SK-N-SH (cell line): ENCODE data around the gene APBA2. TPM values are rescaled to one million over a fixed set of nuclear protein-coding genes. Genes with fewer than 3 reads are reported as not detected.

ENCODE experiments used
- CTCF ChIA-PET: fragments of 300-600, 350-600 bp; formaldehyde crosslinking; extraction: SDS; loops from one replicate; lab custom pipeline; 2021; lab: Yijun Ruan, JAX
- POLR2A ChIA-PET: fragments of 350-600 bp; sonication (Branson Sonifier 250); formaldehyde crosslinking; extraction: SDS; loops from one replicate; lab custom pipeline; 2020; ENCODE audit warnings: antibody characterized with exemption, inconsistent platforms; lab: Yijun Ruan, JAX
- DNase-seq: peaks from one replicate; pipeline ENCODE4 v3.0.0; 2012
- H2AFZ ChIP-seq: fragments of 200-600 bp; sonication (generic); 2 replicates; pipeline ENCODE4 v1.8.1; 2016; ENCODE audit warnings: antibody characterized with exemption, mild to moderate bottlenecking, low read depth
- H3F3A ChIP-seq: fragments of 200-600 bp; sonication (generic); replicated peaks from 2 replicates; pipeline ENCODE3; 2016; ENCODE audit warnings: antibody characterized with exemption, mild to moderate bottlenecking; ENCODE audit not compliant: insufficient read depth
- H3K27ac ChIP-seq, 2 experiments: fragments of 200-500 bp in 1 of 2; fragments of 200-600 bp in 1 of 2; sonication (Bioruptor generic) in 1 of 2; sonication (generic), shearing (Covaris generic) in 1 of 2; 2 replicates each; pipeline versions ENCODE4 v1.5.1 to v1.6.1; 2014 to 2016; ENCODE audit warnings: low read depth in 2 of 2, inconsistent platforms in 1 of 2, low read length in 1 of 2, mild to moderate bottlenecking in 1 of 2, mixed read lengths in 1 of 2
- H3K27me3 ChIP-seq: fragments of 200-600 bp; sonication (generic), shearing (Covaris generic); 2 replicates; pipeline ENCODE4 v1.6.1; 2016; ENCODE audit warnings: mixed run types; ENCODE audit not compliant: insufficient read depth
- H3K36me3 ChIP-seq, 2 experiments: fragments of 200-500 bp in 1 of 2; fragments of 200-600 bp in 1 of 2; sonication (Bioruptor generic) in 1 of 2; sonication (generic) in 1 of 2; replicated peaks in 1 of 2; 2 replicates each; pipeline versions ENCODE3 to v1.5.1; 2014 to 2016; ENCODE audit warnings: low read length in 1 of 2, mild to moderate bottlenecking in 1 of 2; ENCODE audit not compliant: insufficient read depth in 2 of 2, control insufficient read depth in 1 of 2
- H3K4me1 ChIP-seq, 2 experiments: fragments of 200-500 bp in 1 of 2; fragments of 200-600 bp in 1 of 2; sonication (Bioruptor generic) in 1 of 2; sonication (generic), shearing (Covaris generic) in 1 of 2; 2 replicates each; pipeline versions ENCODE4 v1.5.1 to v1.6.1; 2014 to 2016; ENCODE audit warnings: low read depth in 1 of 2, low read length in 1 of 2, mixed run types in 1 of 2; ENCODE audit not compliant: insufficient read depth in 2 of 2, control insufficient read depth in 1 of 2
- H3K4me2 ChIP-seq: fragments of 200-600 bp; sonication (generic), shearing (Covaris generic); 2 replicates; pipeline ENCODE4 v1.6.1; 2017; ENCODE audit warnings: mixed run types
- H3K4me3 ChIP-seq, 2 experiments: fragments of 200-500 bp in 1 of 2; fragments of 200-600 bp in 1 of 2; sonication (Bioruptor generic) in 1 of 2; sonication (generic), shearing (Covaris generic) in 1 of 2; 2 replicates each; pipeline versions ENCODE4 v1.5.1 to v1.8.1; 2014 to 2016; ENCODE audit warnings: low read depth in 2 of 2, inconsistent platforms in 1 of 2, low read length in 1 of 2, mild to moderate bottlenecking in 1 of 2, mixed read lengths in 1 of 2, moderate library complexity in 1 of 2
- H3K79me2 ChIP-seq: fragments of 200-600 bp; sonication (generic); 2 replicates; pipeline ENCODE4 v1.8.1; 2017; ENCODE audit warnings: mild to moderate bottlenecking; ENCODE audit not compliant: insufficient read depth
- H3K9ac ChIP-seq: fragments of 200-600 bp; sonication (generic); 2 replicates; pipeline ENCODE4 v1.6.1; 2017; ENCODE audit warnings: mixed run types
- H3K9me2 ChIP-seq: fragments of 200-600 bp; sonication (generic); 2 replicates; pipeline ENCODE4 v1.6.1; 2017; ENCODE audit warnings: mixed run types
- H3K9me3 ChIP-seq: fragments of 200-600 bp; sonication (generic); 2 replicates; pipeline ENCODE4 v1.6.1; 2017; ENCODE audit warnings: mixed run types, mild to moderate bottlenecking, moderate library complexity
- H4K20me1 ChIP-seq: fragments of 200-600 bp; sonication (generic); 2 replicates; pipeline ENCODE4 v1.6.1; 2017; ENCODE audit warnings: mild to moderate bottlenecking, mixed run types; ENCODE audit not compliant: insufficient read depth
- CHD2 ChIP-seq: fragments of 150-350 bp; IDR thresholded peaks from 2 replicates; pipeline ENCODE4 v1.6.1; 2018; ENCODE audit warnings: low read length; ENCODE audit not compliant: partially characterized antibody
- FOXJ3 ChIP-seq: sonication (generic); formaldehyde crosslinking; IDR thresholded peaks from 2 replicates; pipeline ENCODE4 v1.5.1; 2020; ENCODE audit warnings: mild to moderate bottlenecking, missing genetic modification reagents
- GATA2 ChIP-seq: sonication (generic); formaldehyde crosslinking; IDR thresholded peaks from 2 replicates; pipeline ENCODE4 v1.5.0; 2020; ENCODE audit warnings: mild to moderate bottlenecking, missing genetic modification reagents
- MXI1 ChIP-seq: IDR thresholded peaks from 2 replicates; pipeline ENCODE4 v1.6.1; 2012; ENCODE audit warnings: mild to moderate bottlenecking, low read depth, low read length, improper control_type of control experiment
- NFIC ChIP-seq: IDR thresholded peaks from 2 replicates; pipeline ENCODE4 v1.4.0; 2012; ENCODE audit warnings: borderline replicate concordance
- RAD21 ChIP-seq: IDR thresholded peaks from 2 replicates; pipeline ENCODE4 v1.6.1; 2012; ENCODE audit warnings: mild to moderate bottlenecking, low read length
- RXRA ChIP-seq: IDR thresholded peaks from 2 replicates; pipeline ENCODE4 v1.4.0; 2012; ENCODE audit warnings: low read depth, mild to moderate bottlenecking, borderline replicate concordance
- SIN3A ChIP-seq: IDR thresholded peaks from 2 replicates; pipeline ENCODE4 v1.6.1; 2012; ENCODE audit warnings: low read depth, mild to moderate bottlenecking, low read length, moderate library complexity, borderline replicate concordance
- TAF1 ChIP-seq: IDR thresholded peaks from 2 replicates; pipeline ENCODE4 v1.6.1; 2012; ENCODE audit warnings: low read depth, mild to moderate bottlenecking, low read length, moderate library complexity, borderline replicate concordance
- WGBS: methylation state at CpG from one replicate; pipeline ENCODE4 v1.1.6; 2017; ENCODE audit warnings: low lambda C conversion rate; 5-methylcytosine and 5-hydroxymethylcytosine counted together
- polyA plus RNA-seq, 3 experiments: library from polyadenylated mRNA; depleted of rRNA; stranded (reverse); fragments of >200 nt; gene quantifications; 2 replicates each; pipeline ENCODE4 v1.2.3, GENCODE V29; 2012
- TF ChIP-seq, protein P1 (sequence below): IDR thresholded peaks from 2 replicates; pipeline ENCODE4 v1.4.0; 2012; ENCODE audit warnings: low read depth
- TF ChIP-seq, protein P2 (sequence below): fragments of 150-350 bp; IDR thresholded peaks from 2 replicates; pipeline ENCODE4 v1.6.1; 2017; ENCODE audit warnings: antibody characterized with exemption, low read length, low read depth, borderline replicate concordance
- TF ChIP-seq, protein P3 (sequence below): IDR thresholded peaks from 2 replicates; pipeline ENCODE4 v1.4.0; 2012; ENCODE audit warnings: low read depth, borderline replicate concordance
- TF ChIP-seq, protein P4 (sequence below): IDR thresholded peaks from 2 replicates; pipeline ENCODE4 v1.6.1; 2012; ENCODE audit warnings: mild to moderate bottlenecking, low read depth, low read length, moderate library complexity

The APBA2 gene
- polyA plus RNA-seq, 1 of the 3 experiments (the other 2 are of a cell fraction) = 12.7 TPM

DNA sequence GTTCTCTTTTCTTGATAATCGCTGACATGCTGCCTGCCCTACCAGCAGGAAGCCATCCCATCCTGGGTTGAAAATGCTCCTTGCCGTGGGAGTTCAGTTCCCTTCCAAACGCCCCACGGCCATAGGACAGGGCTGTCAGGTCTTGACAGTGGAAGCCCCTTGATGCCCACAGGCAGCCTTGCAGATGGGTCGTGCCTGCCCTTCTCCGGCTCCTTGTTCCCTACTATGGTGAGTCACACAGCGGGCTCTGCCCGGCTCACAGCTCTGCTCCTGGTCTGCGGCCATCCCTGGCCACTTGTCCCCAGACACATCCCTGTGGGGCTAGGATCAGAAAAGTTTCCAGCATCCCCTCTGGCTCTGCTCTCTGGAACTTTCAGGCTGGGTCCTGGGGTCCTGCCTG, 6.2 kb upstream of the APBA2 start (continued):
- no peak for TF ChIP-seq SIN3A
- TF ChIP-seq GATA2 = no peak
- no peak for TF ChIP-seq MXI1
- TF ChIP-seq RAD21 = no peak
- no peak for TF ChIP-seq NFIC

DNA sequence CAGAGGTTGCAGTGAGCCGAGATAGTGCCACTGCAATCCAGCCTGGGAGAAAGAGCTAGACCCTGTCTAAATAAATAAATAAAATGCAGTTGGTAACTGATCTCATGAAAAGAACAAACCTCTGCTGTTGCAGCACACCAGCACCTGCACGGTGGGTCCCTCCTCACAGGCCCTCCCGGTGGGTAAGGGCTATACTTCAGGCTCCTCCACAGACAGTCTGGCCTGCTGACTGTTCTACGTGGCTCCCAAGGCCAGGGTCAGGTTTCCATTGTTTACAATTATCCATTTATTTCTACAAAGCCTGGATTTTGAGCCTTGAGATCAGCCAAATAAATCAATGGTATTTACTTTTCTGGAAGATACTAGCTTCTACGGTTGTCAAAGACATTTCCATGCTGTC, 5.1 kb upstream of the APBA2 start:
- H3K4me3 ChIP-seq = no peak overlapping the region
- no peaks in the 10 kb centered on the region for H3K9me2 ChIP-seq
- TF ChIP-seq TAF1 = no peak
- TF ChIP-seq, protein P1, sequence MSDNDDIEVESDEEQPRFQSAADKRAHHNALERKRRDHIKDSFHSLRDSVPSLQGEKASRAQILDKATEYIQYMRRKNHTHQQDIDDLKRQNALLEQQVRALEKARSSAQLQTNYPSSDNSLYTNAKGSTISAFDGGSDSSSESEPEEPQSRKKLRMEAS = no peak
- TF ChIP-seq, protein P2, sequence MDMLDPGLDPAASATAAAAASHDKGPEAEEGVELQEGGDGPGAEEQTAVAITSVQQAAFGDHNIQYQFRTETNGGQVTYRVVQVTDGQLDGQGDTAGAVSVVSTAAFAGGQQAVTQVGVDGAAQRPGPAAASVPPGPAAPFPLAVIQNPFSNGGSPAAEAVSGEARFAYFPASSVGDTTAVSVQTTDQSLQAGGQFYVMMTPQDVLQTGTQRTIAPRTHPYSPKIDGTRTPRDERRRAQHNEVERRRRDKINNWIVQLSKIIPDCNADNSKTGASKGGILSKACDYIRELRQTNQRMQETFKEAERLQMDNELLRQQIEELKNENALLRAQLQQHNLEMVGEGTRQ = no peak
- TF ChIP-seq FOXJ3 = no peak
- TF ChIP-seq, protein P3, sequence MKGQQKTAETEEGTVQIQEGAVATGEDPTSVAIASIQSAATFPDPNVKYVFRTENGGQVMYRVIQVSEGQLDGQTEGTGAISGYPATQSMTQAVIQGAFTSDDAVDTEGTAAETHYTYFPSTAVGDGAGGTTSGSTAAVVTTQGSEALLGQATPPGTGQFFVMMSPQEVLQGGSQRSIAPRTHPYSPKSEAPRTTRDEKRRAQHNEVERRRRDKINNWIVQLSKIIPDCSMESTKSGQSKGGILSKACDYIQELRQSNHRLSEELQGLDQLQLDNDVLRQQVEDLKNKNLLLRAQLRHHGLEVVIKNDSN = no peak
- TF ChIP-seq MXI1 = no peak
- TF ChIP-seq, protein P4, sequence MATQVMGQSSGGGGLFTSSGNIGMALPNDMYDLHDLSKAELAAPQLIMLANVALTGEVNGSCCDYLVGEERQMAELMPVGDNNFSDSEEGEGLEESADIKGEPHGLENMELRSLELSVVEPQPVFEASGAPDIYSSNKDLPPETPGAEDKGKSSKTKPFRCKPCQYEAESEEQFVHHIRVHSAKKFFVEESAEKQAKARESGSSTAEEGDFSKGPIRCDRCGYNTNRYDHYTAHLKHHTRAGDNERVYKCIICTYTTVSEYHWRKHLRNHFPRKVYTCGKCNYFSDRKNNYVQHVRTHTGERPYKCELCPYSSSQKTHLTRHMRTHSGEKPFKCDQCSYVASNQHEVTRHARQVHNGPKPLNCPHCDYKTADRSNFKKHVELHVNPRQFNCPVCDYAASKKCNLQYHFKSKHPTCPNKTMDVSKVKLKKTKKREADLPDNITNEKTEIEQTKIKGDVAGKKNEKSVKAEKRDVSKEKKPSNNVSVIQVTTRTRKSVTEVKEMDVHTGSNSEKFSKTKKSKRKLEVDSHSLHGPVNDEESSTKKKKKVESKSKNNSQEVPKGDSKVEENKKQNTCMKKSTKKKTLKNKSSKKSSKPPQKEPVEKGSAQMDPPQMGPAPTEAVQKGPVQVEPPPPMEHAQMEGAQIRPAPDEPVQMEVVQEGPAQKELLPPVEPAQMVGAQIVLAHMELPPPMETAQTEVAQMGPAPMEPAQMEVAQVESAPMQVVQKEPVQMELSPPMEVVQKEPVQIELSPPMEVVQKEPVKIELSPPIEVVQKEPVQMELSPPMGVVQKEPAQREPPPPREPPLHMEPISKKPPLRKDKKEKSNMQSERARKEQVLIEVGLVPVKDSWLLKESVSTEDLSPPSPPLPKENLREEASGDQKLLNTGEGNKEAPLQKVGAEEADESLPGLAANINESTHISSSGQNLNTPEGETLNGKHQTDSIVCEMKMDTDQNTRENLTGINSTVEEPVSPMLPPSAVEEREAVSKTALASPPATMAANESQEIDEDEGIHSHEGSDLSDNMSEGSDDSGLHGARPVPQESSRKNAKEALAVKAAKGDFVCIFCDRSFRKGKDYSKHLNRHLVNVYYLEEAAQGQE = no peak
- TF ChIP-seq CHD2 = no peak
- TF ChIP-seq RXRA = no peak
- TF ChIP-seq, all 33 proteins: peak for 0
- DNase-seq = no peak
- H4K20me1 ChIP-seq = no peaks in the 10 kb centered on the region
- H3K4me1 ChIP-seq = peaks cover 0 to 8% of the 10 kb centered on the region in 2 experiments; a peak in 1 of 4 replicates
- H3K4me2 ChIP-seq = no peak overlapping the region
- H3K9me3 ChIP-seq = no peaks in the 10 kb centered on the region
- H3K27me3 ChIP-seq = no peaks in the 10 kb centered on the region
- POLR2A ChIA-PET = no interaction called here
- CTCF ChIA-PET = interaction anchor here (0.8 to 1.1 kb wide), 3 partner anchors 40 to 97 kb away, joined by 3 read pairs; no protein-coding TSS in a partner anchor
- 83% methylated on average over 5 of the region's 5 CpGs for WGBS
- H3K36me3 ChIP-seq = no peaks in the 10 kb centered on the region
- H3K79me2 ChIP-seq = no peaks in the 10 kb centered on the region
- H3K9ac ChIP-seq = no peak overlapping the region
- no peak overlapping the region for H3K27ac ChIP-seq
- no peaks in the 10 kb centered on the region for H3F3A ChIP-seq
- no peak overlapping the region for H2AFZ ChIP-seq
